H9 (cell line): ENCODE data around the gene CACNA1A. TPM values are rescaled to one million over a fixed set of nuclear protein-coding genes. Genes with fewer than 3 reads are reported as not detected.

ENCODE experiments used
- DNase-seq: peaks from one replicate; pipeline ENCODE4 v3.0.0-alpha.2; 2017
- H2AFZ ChIP-seq: one replicate; pipeline ENCODE4 v1.6.1; 2013; ENCODE audit warnings: mild to moderate bottlenecking, low read length, control low read depth, moderate library complexity
- H2AK5ac ChIP-seq: 2 replicates; pipeline ENCODE4 v1.6.1; 2013; ENCODE audit warnings: low read length, control low read depth, mixed read lengths; ENCODE audit not compliant: insufficient read length
- H2BK120ac ChIP-seq: one replicate; pipeline ENCODE4 v1.6.1; 2013; ENCODE audit warnings: low read depth, mild to moderate bottlenecking, low read length, control low read depth, inconsistent platforms; ENCODE audit not compliant: poor library complexity, severe bottlenecking
- H2BK12ac ChIP-seq: 2 replicates; pipeline ENCODE4 v1.6.1; 2013; ENCODE audit warnings: low read length, control low read depth, mixed read lengths, low read depth; ENCODE audit not compliant: insufficient read length
- H2BK15ac ChIP-seq: 2 replicates; pipeline ENCODE4 v1.6.1; 2013; ENCODE audit warnings: low read depth, low read length, control low read depth
- H2BK20ac ChIP-seq: one replicate; pipeline ENCODE4 v1.6.1; 2013; ENCODE audit warnings: low read depth, mild to moderate bottlenecking, low read length, control low read depth, inconsistent platforms; ENCODE audit not compliant: poor library complexity, severe bottlenecking
- H2BK5ac ChIP-seq: 2 replicates; pipeline ENCODE4 v1.6.1; 2013; ENCODE audit warnings: low read length, control low read depth, mixed read lengths; ENCODE audit not compliant: insufficient read length
- H3K14ac ChIP-seq: 2 replicates; pipeline ENCODE4 v1.6.1; 2013; ENCODE audit warnings: low read length, control low read depth; ENCODE audit not compliant: insufficient read depth
- H3K18ac ChIP-seq: 2 replicates; pipeline ENCODE4 v1.6.1; 2013; ENCODE audit warnings: low read depth, mild to moderate bottlenecking, mixed read lengths, low read length, control low read depth; ENCODE audit not compliant: insufficient read length
- H3K23ac ChIP-seq: 2 replicates; pipeline ENCODE4 v1.6.1; 2013; ENCODE audit warnings: low read length, control low read depth, mixed read lengths, low read depth; ENCODE audit not compliant: insufficient read length
- H3K23me2 ChIP-seq: 2 replicates; pipeline ENCODE4 v1.6.1; 2013; ENCODE audit warnings: low read depth, mild to moderate bottlenecking, mixed read lengths, low read length, control low read depth; ENCODE audit not compliant: insufficient read length, poor library complexity, severe bottlenecking
- H3K27ac ChIP-seq: 2 replicates; pipeline ENCODE4 v1.5.1; 2013; ENCODE audit warnings: low read length, control low read depth, mixed read lengths, low read depth; ENCODE audit not compliant: insufficient read length
- H3K27me3 ChIP-seq: 2 replicates; pipeline ENCODE4 v1.6.1; 2013; ENCODE audit warnings: low read length, control low read depth, inconsistent platforms; ENCODE audit not compliant: insufficient read depth
- H3K4ac ChIP-seq: 2 replicates; pipeline ENCODE4 v1.6.1; 2013; ENCODE audit warnings: low read depth, mild to moderate bottlenecking, control low read depth, inconsistent platforms, low read length, moderate library complexity
- H3K4me1 ChIP-seq: 2 replicates; pipeline ENCODE4 v1.6.1; 2013; ENCODE audit warnings: low read length, control low read depth, inconsistent platforms; ENCODE audit not compliant: insufficient read depth
- H3K4me2 ChIP-seq: 2 replicates; pipeline ENCODE4 v1.6.1; 2013; ENCODE audit warnings: low read length, control low read depth, mixed read lengths; ENCODE audit not compliant: insufficient read length, insufficient read depth
- H3K56ac ChIP-seq: 2 replicates; pipeline ENCODE4 v1.6.1; 2013; ENCODE audit warnings: low read depth, mild to moderate bottlenecking, mixed read lengths, low read length, control low read depth; ENCODE audit not compliant: insufficient read length
- H3K79me1 ChIP-seq: 2 replicates; pipeline ENCODE4 v1.6.1; 2013; ENCODE audit warnings: low read depth, mild to moderate bottlenecking, moderate library complexity, low read length, control low read depth, inconsistent platforms; ENCODE audit not compliant: insufficient read depth, poor library complexity, severe bottlenecking
- H3K79me2 ChIP-seq: 2 replicates; pipeline ENCODE4 v1.6.1; 2013; ENCODE audit warnings: low read length, control low read depth, inconsistent platforms; ENCODE audit not compliant: insufficient read depth
- H3K9ac ChIP-seq: 2 replicates; pipeline ENCODE4 v1.6.1; 2013; ENCODE audit warnings: low read length, control low read depth, mixed read lengths; ENCODE audit not compliant: insufficient read length; ENCODE audit errors: extremely low read depth
- H3K9me3 ChIP-seq: one replicate; pipeline ENCODE4 v1.6.1; 2013; ENCODE audit warnings: low read depth, low read length, inconsistent platforms; ENCODE audit not compliant: control insufficient read depth
- H3T11ph ChIP-seq: one replicate; pipeline ENCODE4 v1.6.1; 2013; ENCODE audit warnings: mild to moderate bottlenecking, low read length, control low read depth, inconsistent platforms
- H4K20me1 ChIP-seq: one replicate; pipeline ENCODE4 v1.6.1; 2013; ENCODE audit not compliant: control insufficient read depth, insufficient read length, insufficient read depth
- H4K5ac ChIP-seq: 2 replicates; pipeline ENCODE4 v1.6.1; 2013; ENCODE audit warnings: low read depth, mild to moderate bottlenecking, mixed read lengths, low read length, control low read depth; ENCODE audit not compliant: insufficient read length
- H4K8ac ChIP-seq: replicated peaks from 2 replicates; pipeline ENCODE4 v1.6.1; 2013; ENCODE audit warnings: low read length, control low read depth, mixed read lengths, low read depth; ENCODE audit not compliant: insufficient read length
- H4K91ac ChIP-seq: 2 replicates; pipeline ENCODE4 v1.6.1; 2013; ENCODE audit warnings: low read depth, mild to moderate bottlenecking, moderate library complexity, mixed read lengths, low read length, control low read depth; ENCODE audit not compliant: insufficient read length
- H3K27ac Mint-ChIP-seq, 3 experiments: 2 replicates in 2 of 3; 3 replicates in 1 of 3; pipeline ENCODE4 v1.8.0; 2020 to 2021; ENCODE audit warnings: mixed read lengths in 3 of 3, mild to moderate bottlenecking in 1 of 3, moderate library complexity in 1 of 3
- H3K27me3 Mint-ChIP-seq: 2 replicates; pipeline ENCODE4 v1.8.0; 2021; ENCODE audit warnings: low read depth, mild to moderate bottlenecking, moderate library complexity, mixed read lengths
- H3K36me3 Mint-ChIP-seq, 3 experiments: 2 replicates in 2 of 3; 3 replicates in 1 of 3; pipeline ENCODE4 v1.8.0; 2020 to 2021; ENCODE audit warnings: low read depth in 3 of 3, mixed read lengths in 3 of 3; ENCODE audit not compliant: insufficient read depth in 1 of 3
- H3K4me1 Mint-ChIP-seq, 2 experiments: 2 replicates each; pipeline ENCODE4 v1.8.0; 2020; ENCODE audit warnings: mixed read lengths in 2 of 2
- H3K4me3 Mint-ChIP-seq, 2 experiments: 2 replicates in 1 of 2; 3 replicates in 1 of 2; pipeline ENCODE4 v1.8.0; 2020 to 2021; ENCODE audit warnings: mild to moderate bottlenecking in 2 of 2, mixed read lengths in 2 of 2, moderate library complexity in 1 of 2
- H3K9me3 Mint-ChIP-seq, 2 experiments: 2 replicates in 1 of 2; 3 replicates in 1 of 2; pipeline ENCODE4 v1.8.0; 2020; ENCODE audit warnings: mild to moderate bottlenecking in 2 of 2, mixed read lengths in 2 of 2, moderate library complexity in 1 of 2
- CTCF ChIP-seq: fragments of 200-600 bp; sonication (generic); conservative IDR thresholded peaks from 3 replicates; pipeline ENCODE4 v1.8.0; 2021; ENCODE audit warnings: antibody characterized with exemption, mild to moderate bottlenecking
- WGBS: extraction: QIAGEN DNeasy Blood & Tissue Kit; methylation state at CpG from one replicate; pipeline ENCODE4 v1.1.7; 2013; ENCODE audit warnings: missing lambda C conversion rate, low lambda C conversion rate, mixed read lengths; ENCODE audit not compliant: insufficient read length; ENCODE audit errors: extremely low coverage; 5-methylcytosine and 5-hydroxymethylcytosine counted together
- total RNA-seq: library from RNA; stranded (reverse); gene quantifications from 2 replicates; pipeline ENCODE4 v1.2.1, GENCODE V29; 2021

Gene CACNA1A
- total RNA-seq, 1 experiment from 2014 or later, result 8.0 TPM

- H3K36me3 Mint-ChIP-seq, result no peaks in the 10 kb centered on the region; a peak in 2 of 7 replicates
- Histone ChIP-seq H3K9me3 (no peaks in the 10 kb centered on the region), H3T11ph (no peak overlapping the region), H3K79me1 (no peaks in the 10 kb centered on the region), H3K23ac (no peak overlapping the region), H3K9ac (no peak overlapping the region), H3K27ac (no peak overlapping the region), H2AFZ (no peak overlapping the region), H4K20me1 (no peaks in the 10 kb centered on the region), H2BK20ac (no peak overlapping the region), H4K5ac (no peak overlapping the region), H3K4ac (no peak overlapping the region), H3K14ac (no peak overlapping the region), H3K56ac (no peak overlapping the region), H2BK5ac (no peak overlapping the region), H4K8ac (no peak overlapping the region), H3K18ac (no peak overlapping the region), H4K91ac (no peak overlapping the region), H3K27me3 (no peaks in the 10 kb centered on the region), H3K4me2 (no peak overlapping the region), H2BK120ac (no peak overlapping the region), H2AK5ac (no peak overlapping the region), H2BK12ac (no peak overlapping the region), H3K79me2 (no peaks in the 10 kb centered on the region), H3K4me1 (no peaks in the 10 kb centered on the region), H3K23me2 (no peaks in the 10 kb centered on the region), H2BK15ac (no peak overlapping the region)
- no peak overlapping the region; a peak in 1 of 5 replicates for H3K4me3 Mint-ChIP-seq
- DNase-seq, result no peak
- peaks cover 0 to 21% of the 10 kb centered on the region in 2 experiments; a peak in 2 of 4 replicates for H3K4me1 Mint-ChIP-seq
- no CpG with 5 or more reads among the region's 39 CpGs for WGBS
- H3K9me3 Mint-ChIP-seq, result no peaks in the 10 kb centered on the region
- H3K27me3 Mint-ChIP-seq, result no peaks in the 10 kb centered on the region
- H3K27ac Mint-ChIP-seq, result no peak overlapping the region; a peak in 1 of 7 replicates
- no peak for TF ChIP-seq CTCF
Measured at GRCh38 chr19:13207846-13208671, 298.2 kb downstream of the CACNA1A start.
